ENCODE measurements around the gene HMGCR.

GRCh38 chr5:75330404-75330803 lies 6.6 kb upstream of the HMGCR start:
- no peak for TF ChIP-seq POLR2A (IDR thresholded peaks at IDR 0.05; ENCODE audit: extremely low read depth, insufficient read length)
- no peak for TF ChIP-seq CTCF (IDR thresholded peaks at IDR 0.05; ENCODE audit: low read depth, low read length)
